ENCODE measurements around the gene RNF167. TPM values are rescaled to one million over a fixed set of nuclear protein-coding genes. Genes with fewer than 3 reads are reported as not detected.

Gene RNF167
- total and polyA plus RNA-seq, 2 of the 4 experiments (the other 2 are of a cell fraction) = 13.1 to 79.5 TPM

GRCh38 chr17:4958102-4958501, 18.0 kb downstream of the RNF167 start:
- Histone ChIP-seq H4K20me1 (ENCODE audit: insufficient read depth, low read length) (no peaks in the 10 kb centered on the region), H2AK5ac (ENCODE audit: low read depth, low read length) (no peak overlapping the region), H2BK20ac (ENCODE audit: low read depth, low read length) (no peak overlapping the region), H2BK15ac (ENCODE audit: low read depth, low read length) (no peak overlapping the region), H3K27me3 (ENCODE audit: control insufficient read depth, insufficient read depth, low read length) (no peaks in the 10 kb centered on the region), H3K4me1 (ENCODE audit: control insufficient read depth, insufficient read depth, low read length) (peaks cover 9% of the 10 kb centered on the region), H3K14ac (replicated peaks; ENCODE audit: low read depth, low read length) (no peak overlapping the region), H2BK5ac (ENCODE audit: low read depth, low read length, poor library complexity, severe bottlenecking) (no peak overlapping the region), H4K91ac (ENCODE audit: insufficient read depth, low read depth, low read length) (no peak overlapping the region), H3K9me1 (ENCODE audit: insufficient read depth, low read length) (peaks cover 14% of the 10 kb centered on the region; the same call in 1 of the 2 replicates), H3K4ac (ENCODE audit: low read depth, low read length) (no peak overlapping the region), H4K5ac (ENCODE audit: low read depth, low read length) (no peak overlapping the region), H3K9me3 (ENCODE audit: control insufficient read depth, insufficient read depth, low read length) (no peaks in the 10 kb centered on the region), H3K23ac (ENCODE audit: low read depth, low read length) (no peak overlapping the region), H4K8ac (ENCODE audit: low read depth in 2 of 2, low read length in 2 of 2) (no peak overlapping the region), H3K18ac (ENCODE audit: low read depth, low read length) (no peak overlapping the region), H3K9ac (ENCODE audit: low read depth, low read length) (no peak overlapping the region), H3K4me3 (ENCODE audit: insufficient read depth, low read depth, low read length) (no peak overlapping the region), H3K79me1 (ENCODE audit: low read depth in 1 of 2, low read length in 2 of 2) (peaks cover 3 to 23% of the 10 kb centered on the region in 2 experiments; a peak in 3 of 4 replicates), H2BK120ac (ENCODE audit: low read depth, low read length) (no peak overlapping the region), H3K4me2 (ENCODE audit: low read depth, low read length) (no peak overlapping the region), H3K27ac (ENCODE audit: insufficient read depth, low read length) (no peak overlapping the region), H3K56ac (ENCODE audit: extremely low read depth, insufficient read depth, low read length) (no peak overlapping the region), H3K36me3 (ENCODE audit: control insufficient read depth, insufficient read depth, low read length) (peaks cover 20% of the 10 kb centered on the region), H2AK9ac (replicated peaks; ENCODE audit: low read depth, low read length, poor library complexity) (no peak overlapping the region), H2AFZ (replicated peaks; ENCODE audit: low read length, poor library complexity) (no peak overlapping the region)
- dilution Hi-C loops (cut with HindIII; ENCODE audit: low sequenced_read_pairs, unreplicated experiment) (no loop called here), intact Hi-C loops (cut with micrococcal nuclease) (no loop called here), in situ Hi-C loops (cut with MboI; ENCODE audit: low sequenced_read_pairs) (no loop called here)
- no TSS peak for BruUV-seq (replicated peaks)
- POLR2A ChIA-PET (ENCODE audit: unreplicated experiment) = interaction anchor here (1.1 kb wide), 1 partner anchor 8 kb away, joined by 3 read pairs; no protein-coding TSS in a partner anchor
- DNase-seq (no peak), ATAC-seq (ENCODE audit: low read depth) (no peak)
- no peak for TF ChIP-seq RFX5 (IDR thresholded peaks at IDR 0.05; ENCODE audit: low read depth, low read length)
- no peak for TF ChIP-seq RAD21 (IDR thresholded peaks at IDR 0.05; ENCODE audit: low read length)
- TF ChIP-seq NFE2L2 (IDR thresholded peaks at IDR 0.05; ENCODE audit: low read depth, low read length) = no peak
- no peak for TF ChIP-seq MAFK (IDR thresholded peaks at IDR 0.05; ENCODE audit: low read depth, low read length)
- no peak for TF ChIP-seq SMC3 (IDR thresholded peaks at IDR 0.05; ENCODE audit: low read depth, low read length)
- no peak for TF ChIP-seq MXI1 (IDR thresholded peaks at IDR 0.05; ENCODE audit: borderline replicate concordance, low read depth, low read length)
- no peak for TF ChIP-seq CTCF (conservative IDR thresholded peaks at IDR 0.05; ENCODE audit: low read depth, low read length)
- TF ChIP-seq FOS (IDR thresholded peaks at IDR 0.05; ENCODE audit: low read depth, low read length) = no peak
- 92% methylated on average over 2 of the region's 3 CpGs; no CpG with 5 or more reads in 1 of the 2 experiments for WGBS, 2 experiments (ENCODE audit: extremely low coverage in 2 of 2, insufficient read length in 1 of 2)
- CTCF ChIA-PET = no interaction called here
